HCT116 (cell line): Measurements from ENCODE around the gene KRT78. TPM values are rescaled to one million over a fixed set of nuclear protein-coding genes. Genes with fewer than 3 reads are reported as not detected.

Experiments
- ATAC-seq: fragments of 200-7000 bp; cut with Tn5 transposase; 2 replicates; pipeline ENCODE4 v1.9.1; 2020; ENCODE audit warnings: mild to moderate bottlenecking, moderate library complexity
- BruUV-seq: library from RNA; stranded (reverse); fragments of 400-500 nt; replicated peaks from 2 replicates; lab custom pipeline; 2021; lab: Mats Ljungman, UMichigan
- CTCF ChIA-PET: fragments of 300-600 bp; sonication (Branson Sonifier 250); formaldehyde crosslinking; loops from one replicate; lab custom pipeline; 2021; ENCODE audit warnings: antibody characterized with exemption; lab: Charles Lee
- POLR2A ChIA-PET: fragments of 300-600, 350-600 bp; sonication (Branson Sonifier 250); formaldehyde crosslinking; loops from one replicate; lab custom pipeline; 2021; ENCODE audit warnings: antibody characterized with exemption; lab: Charles Lee
- RAD21 ChIA-PET, 2 experiments: fragments of 300-600 bp; sonication (Branson Sonifier 250); formaldehyde crosslinking; loops; one replicate each; lab custom pipeline; 2023; ENCODE audit warnings: low total read pairs in 2 of 2; ENCODE audit not compliant: uncharacterized antibody in 2 of 2, unreplicated experiment in 2 of 2, low non-redundant PET in 1 of 2; lab: Charles Lee
- DNase-seq: peaks from one replicate; pipeline ENCODE4 v3.0.0-alpha.2; 2010; ENCODE audit warnings: low read depth, low spot score
- H2AFZ ChIP-seq: fragments of 200-600 bp; shearing (Covaris generic), sonication (generic); 2 replicates; pipeline ENCODE4 v1.6.1; 2017; ENCODE audit warnings: low read depth, mixed run types, mixed read lengths, antibody characterized with exemption, low read length; ENCODE audit not compliant: poor library complexity, severe bottlenecking
- H3K27ac ChIP-seq: 2 replicates; pipeline ENCODE4 v1.5.1; 2012; ENCODE audit warnings: low read depth, low read length
- H3K27me3 ChIP-seq: fragments of 200-600 bp; sonication (generic); 2 replicates; pipeline ENCODE4 v1.6.1; 2016; ENCODE audit warnings: mixed run types, low read length, mixed read lengths; ENCODE audit not compliant: insufficient read depth
- H3K36me3 ChIP-seq, 2 experiments: fragments of 200-500 bp in 1 of 2; fragments of 200-600 bp in 1 of 2; sonication (Bioruptor generic) in 1 of 2; sonication (generic) in 1 of 2; 2 replicates each; pipeline versions ENCODE4 v1.5.1 to v1.6.1; 2014 to 2016; ENCODE audit warnings: low read length in 2 of 2, inconsistent platforms in 1 of 2, mixed read lengths in 1 of 2, mixed run types in 1 of 2; ENCODE audit not compliant: insufficient read depth in 2 of 2, control insufficient read depth in 1 of 2
- H3K4me1 ChIP-seq, 2 experiments: fragments of 200-600 bp in 1 of 2; sonication (generic) in 1 of 2; 2 replicates each; pipeline versions ENCODE4 v1.5.1 to v1.6.1; 2012 to 2017; ENCODE audit warnings: low read length in 2 of 2, inconsistent platforms in 1 of 2, mild to moderate bottlenecking in 1 of 2, mixed read lengths in 1 of 2, mixed run types in 1 of 2, moderate library complexity in 1 of 2; ENCODE audit not compliant: insufficient read depth in 2 of 2, control insufficient read depth in 1 of 2
- H3K4me2 ChIP-seq: fragments of 200-600 bp; sonication (generic); 2 replicates; pipeline ENCODE4 v1.6.1; 2017; ENCODE audit warnings: mixed run types, low read length, mixed read lengths
- H3K4me3 ChIP-seq, 2 experiments: fragments of 200-600 bp in 1 of 2; sonication (generic) in 1 of 2; replicated peaks in 1 of 2; 2 replicates each; pipeline ENCODE4 v1.5.1; 2011 to 2016; ENCODE audit warnings: low read length in 2 of 2, control low read depth in 1 of 2, low read depth in 1 of 2, mild to moderate bottlenecking in 1 of 2, mixed read lengths in 1 of 2, mixed run types in 1 of 2
- H3K79me2 ChIP-seq: fragments of 200-600 bp; sonication (generic); 2 replicates; pipeline ENCODE4 v1.6.1; 2017; ENCODE audit warnings: mild to moderate bottlenecking, mixed run types, low read length, moderate library complexity, mixed read lengths; ENCODE audit not compliant: insufficient read depth
- H3K9ac ChIP-seq: fragments of 200-600 bp; sonication (generic); 2 replicates; pipeline ENCODE4 v1.6.1; 2016; ENCODE audit warnings: low read length, mixed read lengths
- H3K9me2 ChIP-seq: fragments of 200-600 bp; sonication (generic), shearing (Covaris generic); 2 replicates; pipeline ENCODE4 v1.6.1; 2017; ENCODE audit warnings: mixed run types, mild to moderate bottlenecking, moderate library complexity; ENCODE audit not compliant: insufficient read depth
- H3K9me3 ChIP-seq, 2 experiments: fragments of 200-500 bp in 1 of 2; fragments of 200-600 bp in 1 of 2; sonication (Bioruptor generic) in 1 of 2; sonication (generic) in 1 of 2; 2 replicates each; pipeline ENCODE4 v1.6.1; 2014 to 2017; ENCODE audit warnings: low read length in 2 of 2, mixed read lengths in 2 of 2, inconsistent platforms in 1 of 2, low read depth in 1 of 2, mild to moderate bottlenecking in 1 of 2, mixed run types in 1 of 2, moderate library complexity in 1 of 2; ENCODE audit not compliant: control insufficient read depth in 1 of 2, insufficient read depth in 1 of 2
- H4K20me1 ChIP-seq: fragments of 200-600 bp; sonication (generic), shearing (Covaris generic); 2 replicates; pipeline ENCODE4 v1.6.1; 2017; ENCODE audit warnings: mixed run types, mild to moderate bottlenecking, moderate library complexity; ENCODE audit not compliant: insufficient read depth
- CBX3 ChIP-seq: IDR thresholded peaks from 2 replicates; pipeline ENCODE4 v1.6.1; 2012; ENCODE audit warnings: low read depth
- CEBPB ChIP-seq: IDR thresholded peaks from 2 replicates; pipeline ENCODE4 v1.6.1; 2012; ENCODE audit warnings: low read depth
- ELF1 ChIP-seq: IDR thresholded peaks from 2 replicates; pipeline ENCODE4 v1.6.1; 2012; ENCODE audit warnings: low read depth, borderline replicate concordance
- EZH2phosphoT487 ChIP-seq: fragments of 200-600 bp; IDR thresholded peaks from 2 replicates; pipeline ENCODE4 v1.6.1; 2018; ENCODE audit warnings: antibody characterized with exemption, borderline replicate concordance
- FOSL1 ChIP-seq: IDR thresholded peaks from 2 replicates; pipeline ENCODE4 v1.6.1; 2012; ENCODE audit warnings: low read depth
- MAX ChIP-seq: IDR thresholded peaks from 2 replicates; pipeline ENCODE4 v1.6.1; 2012
- POLR2A ChIP-seq: IDR thresholded peaks from 2 replicates; pipeline ENCODE4 v1.7.0; 2011; ENCODE audit warnings: borderline replicate concordance; ENCODE audit not compliant: insufficient read depth, insufficient read length; ENCODE audit errors: extremely low read depth
- RAD21 ChIP-seq: IDR thresholded peaks from 2 replicates; pipeline ENCODE4 v1.6.1; 2012; ENCODE audit warnings: low read depth, mild to moderate bottlenecking
- SP1 ChIP-seq: IDR thresholded peaks from 2 replicates; pipeline ENCODE4 v1.6.1; 2012; ENCODE audit warnings: low read depth
- SRF ChIP-seq: IDR thresholded peaks from 2 replicates; pipeline ENCODE4 v1.6.1; 2012; ENCODE audit warnings: low read depth
- ZBTB33 ChIP-seq: IDR thresholded peaks from 2 replicates; pipeline ENCODE4 v1.6.1; 2011; ENCODE audit warnings: mild to moderate bottlenecking, low read length, moderate library complexity; ENCODE audit not compliant: insufficient replicate concordance; ENCODE audit errors: extremely low read depth
- intact Hi-C: fragments of 100-400 bp; cut with micrococcal nuclease; formaldehyde crosslinking; loops from 2 replicates; pipeline ENCODE4 v1.10.0; 2022
- total RNA-seq: library from RNA; stranded (reverse); gene quantifications from one replicate; pipeline ENCODE4 v1.2.1, GENCODE V29; 2021; ENCODE audit not compliant: unreplicated experiment

Gene KRT78
- total RNA-seq, 1 experiment from 2014 or later, result not detected

GRCh38 chr12:52818887-52819420 is 29.8 kb downstream of the KRT78 start:
- no peak for TF ChIP-seq EZH2phosphoT487
- TF ChIP-seq ELF1, result no peak
- no peak for TF ChIP-seq CBX3
- TF ChIP-seq POLR2A, result no peak
- TF ChIP-seq FOSL1, result no peak
- TF ChIP-seq MAX, result no peak
- no peak for TF ChIP-seq SP1
- Histone ChIP-seq H3K9me3 (no peaks in the 10 kb centered on the region), H4K20me1 (no peaks in the 10 kb centered on the region), H3K4me2 (no peak overlapping the region), H3K27ac (no peak overlapping the region), H2AFZ (no peak overlapping the region), H3K79me2 (no peaks in the 10 kb centered on the region), H3K9ac (no peak overlapping the region), H3K4me3 (no peak overlapping the region), H3K36me3 (no peaks in the 10 kb centered on the region), H3K4me1 (peaks cover 0 to 9% of the 10 kb centered on the region in 2 experiments; a peak in 2 of 4 replicates), H3K9me2 (no peaks in the 10 kb centered on the region), H3K27me3 (0 out of 2 replicates have a peak, but pooled peaks cover 2% of the 10 kb centered on the region)
- BruUV-seq, result no TSS peak
- intact Hi-C loops, result no loop called here
- ATAC-seq (no peak), DNase-seq (no peak)
- ChIA-PET POLR2A (no interaction called here), CTCF (no interaction called here), RAD21 (no interaction called here)

GRCh38 chr12:52818388-52818787 is 30.4 kb downstream of the KRT78 start:
- Histone ChIP-seq H3K9me2 (no peaks in the 10 kb centered on the region), H3K4me3 (no peak overlapping the region), H3K27me3 (0 out of 2 replicates have a peak, but pooled peaks cover 2% of the 10 kb centered on the region), H3K27ac (no peak overlapping the region), H3K4me2 (no peak overlapping the region), H3K9me3 (no peaks in the 10 kb centered on the region), H3K79me2 (no peaks in the 10 kb centered on the region), H2AFZ (no peak overlapping the region), H4K20me1 (no peaks in the 10 kb centered on the region), H3K9ac (no peak overlapping the region), H3K4me1 (peaks cover 0 to 9% of the 10 kb centered on the region in 2 experiments; a peak in 2 of 4 replicates), H3K36me3 (no peaks in the 10 kb centered on the region)
- ATAC-seq (no peak), DNase-seq (no peak)
- TF ChIP-seq SRF (no peak), CEBPB (no peak), ZBTB33 (no peak), ELF1 (no peak), CBX3 (no peak), FOSL1 (no peak), RAD21 (no peak)
- CTCF ChIA-PET, result no interaction called here
- intact Hi-C loops, result no loop called here
- POLR2A ChIA-PET, result no interaction called here
- RAD21 ChIA-PET, result no interaction called here
- no TSS peak for BruUV-seq
